ENCODE measurements around the gene ABI1.

GRCh38 chr10:26728957-26729356 is 131.8 kb downstream of the ABI1 start:
- no peak for TF ChIP-seq POLR2AphosphoS5 (IDR thresholded peaks at IDR 0.05; ENCODE audit: control insufficient read depth, insufficient read depth, low read depth, low read length)
- no peak for TF ChIP-seq MEIS2 (IDR thresholded peaks at IDR 0.05; ENCODE audit: partially characterized antibody)
- no peak for TF ChIP-seq SREBF1 (IDR thresholded peaks at IDR 0.05; ENCODE audit: borderline replicate concordance, low read depth, low read length)
- no peak for TF ChIP-seq MED1 (CRISPR knock-in tag; IDR thresholded peaks at IDR 0.05; ENCODE audit: borderline replicate concordance)
- no peak for TF ChIP-seq TFAP4 (CRISPR knock-in tag; IDR thresholded peaks at IDR 0.05; ENCODE audit: borderline replicate concordance)
- TF ChIP-seq TRIM24 (IDR thresholded peaks at IDR 0.05) = no peak
- TF ChIP-seq ZBTB11 (CRISPR knock-in tag; IDR thresholded peaks at IDR 0.05) = no peak
- TF ChIP-seq ZNF318 (IDR thresholded peaks at IDR 0.05; ENCODE audit: borderline replicate concordance in 1 of 2, low read depth in 1 of 2) = no peak
- TF ChIP-seq USF2 (CRISPR knock-in tag; IDR thresholded peaks at IDR 0.05) = no peak
- no peak for TF ChIP-seq FOXP1 (CRISPR knock-in tag; IDR thresholded peaks at IDR 0.05)
- TF ChIP-seq ZNF280B (CRISPR knock-in tag; IDR thresholded peaks at IDR 0.05) = no peak
- TF ChIP-seq CTCF (IDR thresholded peaks at IDR 0.05 in 2 of 3, conservative IDR thresholded peaks at IDR 0.05 in 1 of 3; ENCODE audit: insufficient read depth in 2 of 3, low read depth in 1 of 3, low read length in 3 of 3) = no peak
- no peak for TF ChIP-seq CREM (IDR thresholded peaks at IDR 0.05; ENCODE audit: low read depth)
- no peak for TF ChIP-seq CBFB (CRISPR knock-in tag; IDR thresholded peaks at IDR 0.05)
